GM19240 (cell line): ENCODE measurements around the gene DAGLA.
A peak's percentile ranks its signal among the peaks of the same experiment; 100 is the strongest.

Experiments
- DNase-seq: peaks from one replicate; pipeline ENCODE4 v3.0.0; 2011; ENCODE audit warnings: low spot score; ENCODE audit not compliant: insufficient read length

The DAGLA gene

GRCh38 chr11:61743486-61744095 lies 63.4 kb downstream of the DAGLA start:
- DNase-seq, result no peak

DNA sequence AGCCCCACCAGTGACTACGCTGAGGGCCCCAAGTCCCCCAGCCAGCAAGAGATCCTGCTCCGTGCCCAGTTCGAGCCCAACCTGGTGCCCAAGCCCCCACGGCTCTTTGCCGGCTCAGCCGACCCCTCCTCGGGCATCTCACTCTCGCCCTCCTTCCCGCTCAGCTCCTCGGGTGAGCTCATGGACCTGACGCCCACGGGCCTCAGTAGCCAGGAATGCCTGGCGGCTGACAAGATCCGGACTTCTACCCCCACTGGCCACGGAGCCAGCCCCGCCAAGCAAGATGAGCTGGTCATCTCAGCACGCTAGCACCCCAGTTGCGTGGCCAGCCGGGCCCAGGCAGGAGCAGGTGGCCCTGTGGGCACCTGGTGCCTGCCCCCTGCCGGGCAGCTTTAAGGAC lies 64.0 kb downstream of the DAGLA start:
- no peak for DNase-seq

- no peak for DNase-seq
These were observed 64.5 kb downstream of the DAGLA start for GRCh38 chr11:61744609-61745156.

GRCh38 chr11:61745781-61746441 lies 65.7 kb downstream of the DAGLA start:
- DNase-seq, result no peak

DNA sequence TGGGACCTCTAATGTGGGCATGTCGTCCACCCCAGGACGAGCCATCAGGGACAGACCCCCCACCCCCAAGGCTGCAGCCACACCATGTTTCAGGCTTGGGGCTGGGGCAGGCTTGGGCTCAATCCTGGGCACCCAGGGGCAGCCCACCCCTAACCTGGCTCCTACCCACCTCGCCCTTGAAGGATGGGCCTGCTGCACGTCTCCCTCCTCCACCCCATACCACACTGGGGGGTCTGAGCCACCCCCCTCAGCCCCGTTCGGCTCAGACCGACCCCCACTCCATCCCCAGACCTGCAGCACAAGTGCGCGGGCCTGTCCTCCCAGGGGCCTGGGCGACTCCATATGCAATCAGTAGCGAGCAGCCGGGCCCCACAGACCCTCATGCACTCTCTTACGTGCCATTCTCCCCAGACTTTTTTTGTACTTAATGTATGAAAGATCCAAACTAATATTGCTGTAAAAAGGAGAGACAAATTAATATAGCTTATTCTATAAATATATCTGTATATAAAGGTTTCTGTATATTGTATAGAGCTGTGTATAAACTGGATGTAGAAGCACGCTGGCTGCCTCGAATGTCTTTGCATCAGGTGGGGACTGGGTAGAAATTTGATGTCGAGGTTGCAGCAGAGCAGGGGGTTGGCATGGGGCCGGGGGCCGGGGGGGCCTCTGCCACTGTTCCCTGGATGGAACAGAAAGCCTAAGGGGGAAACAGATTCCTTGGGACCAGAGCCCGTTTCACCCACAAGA lies 66.4 kb downstream of the DAGLA start:
- DNase-seq, result no peak

GRCh38 chr11:61747192-61747966 lies 67.2 kb downstream of the DAGLA start:
- DNase-seq, result peak; percentile 90

DNA sequence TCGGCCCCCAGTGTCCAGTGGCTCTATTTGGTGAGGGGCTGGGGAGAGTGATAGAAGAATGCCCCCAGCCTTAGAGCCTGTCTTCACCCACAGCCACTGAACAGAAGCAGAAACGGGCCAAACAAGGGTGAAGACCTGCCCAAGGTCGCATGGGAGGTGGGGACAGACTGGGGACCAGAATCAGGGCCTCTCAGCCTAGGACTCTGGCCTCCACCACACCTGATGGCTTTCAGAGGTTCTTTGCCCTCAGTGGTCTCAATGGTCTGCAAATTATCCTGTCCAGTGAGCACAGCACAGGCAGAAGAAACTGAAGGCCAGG lies 67.7 kb downstream of the DAGLA start:
- DNase-seq, result no peak

- no peak for DNase-seq
These were observed 69.5 kb downstream of the DAGLA start for GRCh38 chr11:61749591-61750217.

- DNase-seq, result no peak
These were observed 70.6 kb downstream of the DAGLA start for GRCh38 chr11:61750631-61751273.

DNA sequence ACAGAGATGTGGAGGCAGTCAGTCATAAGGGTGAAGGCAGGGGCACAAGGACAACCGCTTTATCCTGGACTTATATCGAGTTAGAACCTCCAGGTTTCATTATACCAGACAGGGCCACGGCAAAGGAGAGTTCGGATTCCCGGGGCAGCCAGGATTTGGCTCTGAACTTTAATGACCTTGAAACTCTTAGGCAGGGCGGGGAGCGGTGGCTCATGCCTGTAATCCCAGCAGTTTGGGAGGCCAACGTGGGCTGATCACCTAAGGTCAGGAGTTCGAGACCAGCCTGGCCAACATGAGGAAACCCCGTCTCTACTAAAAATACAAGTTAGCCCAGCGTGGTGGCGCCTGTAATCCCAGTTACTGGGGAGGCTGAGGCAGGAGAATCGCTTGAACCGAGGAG lies 71.2 kb downstream of the DAGLA start:
- DNase-seq, result no peak

DNA sequence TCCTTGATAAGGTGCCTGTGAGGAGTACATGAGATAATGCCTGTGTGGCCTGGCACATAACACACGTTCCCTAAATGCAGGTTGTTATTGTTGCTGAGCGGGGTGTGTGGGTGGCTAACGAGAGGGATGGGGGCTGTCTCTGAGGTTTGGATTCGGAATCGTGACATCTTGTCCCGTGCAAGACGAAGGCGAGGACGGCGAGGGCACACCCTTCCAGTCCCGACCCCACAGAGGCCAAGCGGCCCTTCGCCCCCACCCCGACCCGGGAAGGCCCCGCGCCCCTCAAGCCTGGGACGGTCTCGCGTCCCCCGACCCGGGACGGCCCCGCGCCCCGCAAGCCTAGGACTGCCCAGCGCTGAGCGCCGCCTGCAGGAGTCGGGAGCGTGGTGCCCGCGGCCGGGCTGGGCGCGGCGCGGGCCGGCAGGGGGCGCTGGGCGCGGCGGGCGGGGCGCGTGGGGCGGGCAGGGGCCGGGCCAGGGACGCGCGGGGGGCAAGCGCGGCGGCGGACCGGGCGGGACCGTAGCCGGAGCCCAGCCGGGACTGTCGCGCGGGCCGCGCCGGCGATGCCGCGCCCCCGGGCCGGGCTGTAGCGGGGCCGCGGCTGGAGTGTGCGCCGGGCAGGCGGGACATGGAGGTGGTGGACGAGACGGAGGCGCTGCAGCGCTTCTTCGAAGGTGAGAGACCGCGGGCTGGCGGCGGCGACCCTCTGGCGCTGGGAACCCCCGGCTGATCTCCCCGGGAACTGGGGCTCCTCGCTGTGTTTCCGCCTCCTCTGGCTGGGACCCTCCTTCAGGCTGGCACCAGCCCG lies 72.1 kb downstream of the DAGLA start, which contains the start of gene MYRF:
Gene MYRF (plus strand): TSS at position 520 of the 808 bp plus-strand sequence. CDS start 109 bp downstream, at position 629.
- no peak for DNase-seq

DNA sequence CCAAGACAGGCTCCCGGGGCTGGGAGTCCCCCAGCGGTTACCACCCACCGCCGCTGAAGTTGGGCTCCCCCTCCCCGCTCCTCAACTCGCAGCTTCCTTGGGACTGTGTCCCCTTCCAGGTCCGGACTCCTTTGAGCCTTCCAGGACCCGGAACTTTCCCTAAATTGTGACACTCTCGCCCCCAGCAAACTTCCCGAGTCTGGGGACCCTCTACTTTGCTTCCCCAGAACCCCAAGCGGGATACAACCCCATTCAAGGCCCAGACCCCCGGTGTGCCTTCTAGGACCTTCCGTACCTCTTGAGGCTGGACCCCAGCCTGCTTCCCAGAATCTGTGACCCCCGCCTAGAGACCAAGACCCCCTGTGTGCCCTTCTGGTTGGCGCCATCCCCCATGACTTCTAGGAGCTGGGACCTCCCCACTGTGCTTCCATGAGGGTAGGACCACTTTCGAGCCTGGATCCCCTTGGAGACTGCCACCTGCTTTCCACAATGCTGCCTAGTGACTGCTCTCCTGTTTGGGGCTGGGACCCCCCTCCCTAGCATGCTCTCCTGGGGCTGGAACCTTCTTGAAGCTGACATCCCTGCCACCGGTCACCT lies 72.8 kb downstream of the DAGLA start:
- no peak for DNase-seq

DNA sequence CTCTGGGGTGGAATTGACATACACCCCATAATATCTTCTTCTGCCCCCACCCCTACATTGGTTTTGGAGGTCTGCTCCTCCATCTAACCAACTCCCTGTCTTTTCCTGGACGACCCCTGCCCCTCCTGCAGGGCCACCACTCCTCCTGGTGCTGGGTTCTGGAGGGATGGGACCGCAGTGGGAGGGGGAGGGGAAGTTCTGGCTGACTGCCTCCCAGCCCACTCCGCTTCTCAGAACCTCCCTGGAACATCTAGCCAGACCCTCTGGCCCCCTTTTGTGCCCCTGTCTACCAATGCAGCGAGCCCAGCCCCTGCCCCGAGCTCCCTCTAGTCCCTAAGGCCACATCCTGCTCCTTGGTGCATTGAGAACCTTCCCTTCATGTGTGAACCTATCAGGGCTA lies 73.5 kb downstream of the DAGLA start:
- no peak for DNase-seq

DNA sequence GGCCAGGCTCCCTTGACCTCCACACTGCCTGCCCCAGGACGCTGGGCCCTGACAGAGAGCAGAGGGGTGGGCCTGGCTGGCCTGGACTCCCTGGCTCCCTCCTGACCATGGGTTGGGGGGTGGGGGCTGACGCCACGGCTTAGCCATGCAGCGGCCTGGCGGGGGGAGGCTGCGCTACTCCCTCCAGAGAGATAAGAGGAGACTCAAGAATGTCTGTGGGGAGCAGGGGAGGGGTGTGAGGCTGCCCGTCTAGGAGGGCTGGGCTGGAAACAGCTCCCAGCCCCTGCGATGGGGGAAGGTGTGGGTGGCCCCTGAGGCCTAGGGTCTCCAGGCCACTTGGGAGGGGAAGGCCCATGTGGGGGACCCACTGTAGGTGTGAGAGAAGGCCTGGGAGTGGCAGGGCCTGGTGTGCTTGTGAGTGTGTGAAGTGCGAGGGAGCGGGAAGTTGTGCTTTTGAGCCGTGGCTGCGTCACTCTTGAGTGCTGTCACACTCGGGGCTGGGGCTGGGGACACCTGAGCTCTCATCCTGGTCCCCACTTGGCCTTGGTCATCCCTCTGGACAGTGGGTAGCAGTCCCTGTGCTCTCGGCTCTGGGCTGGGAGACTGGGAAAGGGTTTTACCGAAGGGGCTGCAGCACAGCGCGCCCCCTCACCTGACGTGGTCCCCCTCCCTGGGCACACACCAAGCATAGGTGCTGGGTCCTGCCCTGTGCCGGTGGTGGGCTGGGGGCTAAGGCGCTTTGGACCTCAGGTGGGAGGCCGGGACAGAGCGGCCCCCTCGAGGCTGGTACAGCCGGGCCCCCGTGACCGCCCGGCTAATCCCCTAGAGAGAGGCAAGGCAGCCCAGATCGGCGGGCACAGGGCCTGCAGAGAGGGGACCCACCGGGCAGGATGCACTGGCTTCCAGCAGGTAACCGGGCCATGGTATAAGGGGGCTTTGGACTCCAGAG lies 74.6 kb downstream of the DAGLA start:
- DNase-seq, result no peak

GRCh38 chr11:61756147-61756451 lies 75.9 kb downstream of the DAGLA start:
- no peak for DNase-seq

DNA sequence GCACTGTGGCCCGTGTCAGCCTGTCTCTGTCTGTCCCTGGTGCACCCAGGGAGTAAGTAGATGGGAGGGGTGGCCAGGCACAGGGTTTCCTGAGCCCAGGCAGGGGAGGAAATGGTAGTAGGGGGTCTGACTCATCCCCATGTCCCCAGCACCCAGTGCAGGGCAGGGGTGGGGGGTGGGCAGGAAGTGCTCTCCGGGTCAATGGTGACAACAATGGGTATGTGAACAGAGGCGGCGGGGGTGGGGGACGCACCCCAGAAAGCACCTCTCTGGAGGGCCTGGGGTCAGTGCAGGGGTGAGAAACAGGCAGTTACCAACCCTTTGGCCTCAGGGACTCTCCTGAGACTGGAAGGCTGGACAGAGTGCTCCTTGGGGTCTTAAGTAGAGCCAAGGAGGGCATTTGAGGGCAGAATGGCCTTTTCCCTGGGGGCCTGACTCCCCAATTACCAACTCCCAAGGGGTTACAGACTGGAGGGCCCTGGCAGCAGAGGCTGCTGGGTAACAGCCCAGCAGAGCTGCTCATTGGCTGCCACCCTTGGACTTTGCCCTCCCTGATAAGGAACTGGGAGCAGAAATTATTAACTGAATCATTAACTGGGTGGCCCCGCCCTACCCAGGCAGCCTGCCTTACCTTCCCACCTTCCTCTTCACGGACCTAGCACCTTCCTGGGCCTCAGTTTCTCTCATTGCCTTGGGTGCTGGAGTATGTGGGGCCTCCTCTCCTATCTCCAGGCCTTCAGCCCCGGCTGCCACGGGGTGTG lies 76.4 kb downstream of the DAGLA start:
- DNase-seq, result peak; percentile 53

GRCh38 chr11:61757213-61757862 lies 77.1 kb downstream of the DAGLA start:
- DNase-seq, result no peak
